HG03064 (cell line): ENCODE data around the gene TACC2.
"Not testable (repeated sequence)": the region's sequence is repeated elsewhere in the genome, so short reads cannot be mapped to it uniquely, and the experiment has no call there.

Source experiments
- ATAC-seq: cut with Tn5 transposase; IDR thresholded peaks from one replicate; pipeline ENCODE4 v1.9.1; 2021; ENCODE audit warnings: low read depth; ENCODE audit not compliant: unreplicated experiment

The TACC2 gene

DNA sequence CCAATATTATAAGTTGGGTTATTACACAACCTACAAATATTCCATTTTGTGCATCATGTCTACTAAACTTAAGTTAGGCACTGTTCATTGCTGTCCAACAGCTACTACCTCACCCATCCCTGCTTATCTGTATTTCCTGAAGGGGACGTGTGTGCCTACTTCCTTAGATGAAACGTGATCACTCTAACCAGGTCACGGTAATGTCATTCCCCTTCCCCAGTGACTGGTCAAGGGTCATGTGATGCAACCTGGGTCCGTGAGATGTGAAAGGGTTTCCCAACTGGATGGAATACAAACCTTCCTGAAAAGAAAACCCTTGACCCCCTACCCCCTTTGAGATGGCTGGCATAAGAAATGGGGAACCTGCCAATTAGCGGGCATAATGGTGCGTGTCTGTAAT lies 12.4 kb upstream of the TACC2 start:
- ATAC-seq: no peak

GRCh38 chr10:121978511-121978910 lies 10.5 kb upstream of the TACC2 start:
- no peak for ATAC-seq

DNA sequence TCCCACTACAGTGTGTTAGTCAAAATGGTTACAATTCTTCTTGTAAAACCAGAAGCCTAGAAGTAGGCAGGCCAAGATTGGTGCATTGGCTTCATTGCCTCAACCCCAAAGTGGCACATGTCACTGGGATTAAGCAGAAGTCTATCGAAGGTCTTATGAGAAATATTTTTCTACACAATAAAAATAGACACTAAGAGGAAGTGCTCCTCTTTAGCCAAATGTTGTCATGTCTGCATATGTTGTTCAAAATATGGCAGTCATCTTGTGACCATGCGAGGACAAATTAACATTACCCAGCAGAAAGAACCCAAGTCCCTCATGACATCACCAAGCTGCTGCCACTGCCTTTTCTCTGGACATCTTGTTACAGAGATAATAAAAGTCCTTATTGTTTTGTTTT lies 7.6 kb upstream of the TACC2 start:
- ATAC-seq: no peak

DNA sequence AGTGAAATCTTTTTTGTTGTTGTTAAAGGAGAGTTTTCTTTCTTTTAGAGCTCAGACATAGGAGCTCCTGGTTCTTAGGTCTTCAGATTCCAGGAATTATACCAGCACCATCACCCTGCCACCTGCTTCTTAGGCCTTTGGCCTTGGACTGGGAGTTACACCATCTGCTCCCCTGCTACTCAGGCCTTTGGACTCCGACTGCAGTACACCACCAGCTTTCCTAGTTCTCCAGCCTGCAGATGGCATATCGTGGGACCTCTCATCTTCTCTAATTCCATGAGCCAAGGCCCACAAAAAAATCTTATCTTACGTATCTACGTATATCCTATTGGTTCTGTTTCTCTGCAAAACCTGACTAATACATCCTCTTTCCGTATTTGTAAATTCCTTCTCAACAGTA lies 5.1 kb upstream of the TACC2 start:
- no peak for ATAC-seq

DNA sequence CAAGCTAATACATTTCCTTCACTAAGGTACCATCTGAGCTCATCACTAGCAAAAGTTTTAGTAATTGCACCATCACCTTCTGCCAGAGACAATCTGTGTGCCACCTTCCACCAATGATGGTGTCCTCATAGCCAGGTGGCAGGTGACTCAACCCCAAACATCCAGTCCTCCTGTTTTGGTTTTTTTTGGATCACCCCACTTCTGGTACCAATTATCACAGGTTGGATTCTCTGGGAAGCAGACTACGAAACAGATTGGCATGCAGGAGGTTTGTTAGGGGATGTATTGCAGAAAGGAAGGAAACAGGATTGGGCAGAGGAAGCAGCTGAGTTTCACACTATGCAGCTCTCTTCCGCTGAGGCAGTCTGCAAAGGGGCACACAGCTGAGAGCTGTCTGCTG lies 4.5 kb upstream of the TACC2 start:
- ATAC-seq: no peak

GRCh38 chr10:121990015-121990677 lies 1.2 kb downstream of the TACC2 start:
- ATAC-seq: no peak

GRCh38 chr10:121991727-121992126 lies 2.8 kb downstream of the TACC2 start:
- not testable (repeated sequence) for ATAC-seq

DNA sequence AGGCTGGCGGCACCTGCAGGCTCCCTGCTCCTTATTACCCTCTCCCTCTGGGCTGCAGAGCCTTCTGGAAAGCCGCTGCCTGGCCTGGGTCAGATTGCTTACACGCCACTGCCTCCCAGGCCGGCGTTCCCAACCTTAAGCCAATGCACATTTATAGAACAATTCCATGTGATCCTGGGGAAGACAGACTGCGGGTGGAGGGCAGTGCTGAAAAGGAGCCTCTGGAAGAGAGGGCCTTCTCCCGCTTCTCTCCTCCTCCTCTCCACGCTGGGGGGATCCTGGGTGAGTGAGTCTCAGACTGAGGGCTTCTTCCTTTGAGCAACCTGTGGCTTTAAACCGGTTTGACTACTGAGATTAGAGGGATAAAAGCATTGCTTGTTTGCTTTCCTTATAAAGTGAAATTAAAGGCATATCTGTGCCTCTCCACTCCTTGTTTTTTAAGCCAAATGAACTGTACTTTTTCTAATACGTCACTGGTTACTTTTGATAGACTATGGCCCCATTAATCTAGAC lies 5.5 kb downstream of the TACC2 start:
- ATAC-seq: no peak

DNA sequence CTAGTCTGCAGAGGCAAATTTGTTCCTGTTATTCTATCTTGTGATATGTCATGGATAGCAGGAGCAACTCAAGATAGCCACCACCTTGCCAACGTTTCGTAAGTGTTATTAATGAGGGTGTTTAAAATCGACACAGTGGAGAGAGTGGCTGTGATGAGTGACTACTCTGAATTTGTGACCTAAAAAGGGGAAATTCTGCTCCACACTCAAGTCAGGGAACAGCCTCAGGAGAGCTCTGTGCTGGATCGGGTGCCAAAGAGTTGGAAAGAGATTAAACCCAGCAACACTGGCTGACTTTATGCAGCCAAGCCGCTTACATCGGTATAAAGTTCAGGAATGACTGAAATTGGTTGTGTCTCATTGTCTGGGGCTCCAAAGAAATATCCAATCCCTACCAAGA lies 9.5 kb downstream of the TACC2 start:
- no peak for ATAC-seq

- ATAC-seq: no peak
Observed at GRCh38 chr10:121999301-121999700, 10.3 kb downstream of the TACC2 start.

DNA sequence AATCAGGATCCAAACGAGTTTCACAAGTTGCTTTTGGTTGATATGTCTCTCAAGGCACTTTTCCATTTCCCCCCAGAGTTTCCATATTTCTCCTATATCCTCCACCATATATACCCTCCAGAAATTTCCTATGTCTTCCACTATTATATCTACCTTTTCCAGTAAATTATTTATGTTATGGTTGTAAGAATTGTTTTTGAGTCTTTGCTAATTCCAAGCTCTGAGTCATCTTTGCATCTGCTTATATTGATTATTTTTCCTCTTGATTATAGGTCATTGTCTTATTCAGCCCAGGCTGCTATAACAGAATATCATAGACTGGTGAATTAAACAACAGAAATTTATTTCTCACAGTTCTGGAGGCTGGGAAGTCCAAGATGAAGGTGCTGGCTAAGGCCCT lies 12.7 kb downstream of the TACC2 start:
- no peak for ATAC-seq

DNA sequence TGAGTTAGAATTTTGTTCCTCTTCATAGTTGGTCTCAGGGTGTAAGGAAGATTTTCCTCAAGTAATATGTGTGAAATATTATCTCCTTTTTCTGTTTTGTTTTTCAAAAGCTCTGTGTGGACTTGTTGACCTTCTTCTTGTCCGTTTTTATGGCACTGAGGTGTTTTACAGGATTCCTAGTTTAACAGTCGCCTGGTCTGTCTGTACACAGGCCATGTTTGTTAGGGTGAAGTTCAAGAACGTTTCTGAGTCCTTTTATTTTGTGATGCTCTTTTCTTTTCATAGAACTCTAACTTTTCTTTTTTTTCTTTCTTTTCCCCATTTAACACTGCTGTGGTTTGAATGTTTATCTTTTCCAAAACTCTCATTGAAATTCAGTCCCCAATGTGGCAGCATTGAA lies 18.5 kb downstream of the TACC2 start:
- ATAC-seq: no peak

DNA sequence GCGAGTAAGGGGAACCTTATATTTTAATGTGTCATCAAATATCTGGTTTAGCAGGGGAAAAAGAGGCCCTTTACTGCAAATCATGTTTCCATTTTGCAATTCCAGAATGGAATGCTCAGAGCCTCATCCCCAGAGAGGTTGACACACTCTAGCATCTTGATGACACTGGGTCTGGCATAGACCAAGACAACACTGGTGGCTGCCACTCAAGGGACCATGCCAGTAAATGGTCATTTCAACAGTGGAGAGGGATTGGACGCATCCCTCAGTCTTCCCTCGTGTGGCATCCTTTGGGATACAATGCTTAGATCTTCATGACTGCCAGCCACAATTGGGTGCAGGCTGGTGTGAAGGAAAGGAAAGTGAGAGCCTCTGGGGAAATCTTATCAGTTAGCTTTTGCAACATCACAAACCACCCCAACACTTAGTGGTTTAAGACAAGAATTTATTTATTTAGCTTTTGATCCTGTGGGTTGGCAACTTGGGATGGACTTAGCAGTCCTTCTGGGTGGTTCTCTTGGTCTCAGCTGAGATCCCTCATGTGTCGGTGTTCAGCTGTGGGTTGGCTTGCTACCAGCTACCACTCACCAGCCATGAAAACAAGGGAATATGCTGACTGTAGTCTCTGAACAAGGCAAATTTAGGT lies 21.6 kb downstream of the TACC2 start:
- no peak for ATAC-seq

- ATAC-seq: no peak
Observed at GRCh38 chr10:122012731-122013130, 23.8 kb downstream of the TACC2 start.

DNA sequence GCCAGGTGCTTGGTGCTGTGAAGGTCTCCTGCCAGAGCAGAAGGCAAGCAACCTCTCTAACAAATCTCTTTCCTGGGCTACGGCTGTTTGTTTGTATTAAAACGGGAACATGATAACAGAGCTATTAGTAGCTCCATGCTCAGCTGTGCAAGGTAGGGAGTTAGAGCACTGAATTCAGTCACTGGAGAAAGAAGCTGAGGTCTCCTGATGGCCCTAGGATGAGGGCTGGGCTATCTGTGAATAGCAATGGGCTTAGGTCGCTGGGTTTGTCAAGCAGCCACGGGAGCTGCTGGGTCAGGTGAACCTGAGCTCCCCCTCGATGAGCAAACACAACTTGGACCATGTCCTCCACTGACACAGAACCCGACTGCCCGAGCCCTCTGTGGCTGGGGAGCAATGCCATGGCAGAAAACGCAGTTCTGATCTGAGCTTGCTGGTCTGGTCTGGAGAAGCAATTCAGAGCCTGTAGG lies 24.4 kb downstream of the TACC2 start:
- no peak for ATAC-seq

- no peak for ATAC-seq
Observed at GRCh38 chr10:122014652-122015248, 25.8 kb downstream of the TACC2 start.

DNA sequence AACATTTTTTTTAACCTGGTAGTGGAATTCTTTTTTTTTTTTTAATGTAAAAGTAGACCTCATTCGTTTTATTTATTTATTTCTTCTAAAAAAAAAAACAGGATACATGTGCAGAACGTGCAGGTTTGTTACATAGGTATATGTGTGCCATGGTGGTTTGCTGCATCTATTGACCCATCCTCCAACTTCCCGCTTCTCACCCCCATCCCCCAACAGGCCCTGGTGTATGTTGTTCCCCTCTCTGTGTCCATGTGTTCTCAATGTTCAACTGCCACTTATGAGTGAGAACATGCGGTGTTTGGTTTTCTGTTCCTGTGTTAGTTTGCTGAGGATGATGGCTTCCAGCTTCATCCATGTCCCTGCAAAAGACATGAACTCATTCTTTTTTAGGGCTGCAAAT lies 29.0 kb downstream of the TACC2 start:
- ATAC-seq: not testable (repeated sequence)

DNA sequence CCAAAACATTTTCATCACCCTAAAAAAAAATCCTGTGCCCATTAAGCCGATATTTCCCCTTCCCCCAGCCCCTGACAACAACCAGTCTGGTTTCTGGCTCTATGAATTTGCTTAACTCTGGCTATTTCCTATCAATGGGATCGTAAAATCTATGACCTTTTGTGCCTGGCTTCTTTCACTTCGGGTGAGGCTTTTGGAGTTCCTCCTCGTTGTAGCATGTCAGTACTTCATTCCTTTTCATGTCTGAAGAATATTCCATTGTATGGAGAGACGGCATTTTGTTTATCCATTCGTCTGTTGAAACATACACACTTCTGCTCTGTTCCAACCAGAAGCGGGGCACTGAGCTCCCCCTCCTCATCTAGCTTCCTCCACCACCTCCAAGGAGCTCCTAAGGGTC lies 29.5 kb downstream of the TACC2 start:
- ATAC-seq: no peak

DNA sequence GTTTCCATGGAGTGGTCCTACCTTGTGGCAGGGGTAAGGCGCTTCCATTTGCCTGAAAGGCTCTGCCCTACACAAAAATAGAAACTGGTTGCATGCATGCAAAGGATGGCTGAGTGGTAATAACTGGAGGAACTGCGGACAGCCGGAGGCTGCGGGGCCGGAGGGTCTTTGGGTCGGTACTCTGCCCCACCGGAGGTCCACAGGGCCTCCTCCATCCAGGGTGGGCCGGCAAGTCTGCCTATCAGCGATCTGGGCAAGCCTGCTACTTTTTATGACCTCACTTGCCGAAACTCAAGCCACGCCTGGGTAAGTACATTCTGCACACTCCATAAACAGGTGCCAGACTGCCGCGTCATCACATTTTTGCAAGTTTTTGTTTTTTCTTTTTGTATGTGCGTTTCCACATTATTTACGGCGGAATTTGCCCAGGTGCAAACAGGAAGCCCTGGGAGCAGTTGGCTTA lies 30.0 kb downstream of the TACC2 start:
- ATAC-seq: no peak

- no peak for ATAC-seq
Observed at GRCh38 chr10:122019414-122019975, 30.5 kb downstream of the TACC2 start.

- no peak for ATAC-seq
Observed at GRCh38 chr10:122020226-122020625, 31.3 kb downstream of the TACC2 start.
